Activated CD8-positive, alpha-beta memory T cell treated with anti-CD3 and anti-CD28 coated beads, Interleukin-2, amount 10 ng/mL, durations not matched to agents 7 days and 5 days (primary cell): ENCODE data around the gene SYT2. TPM values are rescaled to one million over a fixed set of nuclear protein-coding genes. Genes with fewer than 3 reads are reported as not detected.
"Not testable (repeated sequence)": the region's sequence is repeated elsewhere in the genome, so short reads cannot be mapped to it uniquely, and the experiment has no call there.

ENCODE experiments used
- ATAC-seq: fragments of 150-1000 bp; cut with Tn5 transposase; one replicate; pipeline ENCODE4 v1.10.0; 2021; ENCODE audit warnings: moderate library complexity
- CTCF ChIA-PET: fragments of 350-600 bp; sonication (Branson Sonifier 250); formaldehyde crosslinking; loops from one replicate; lab custom pipeline; 2021; ENCODE audit warnings: antibody characterized with exemption; lab: Charles Lee
- DNase-seq: peaks from one replicate; pipeline ENCODE4 v3.0.0-alpha.2; 2020
- H3K27ac Mint-ChIP-seq: one replicate; pipeline ENCODE4 v1.8.0; 2021; ENCODE audit warnings: mild to moderate bottlenecking, mixed read lengths
- H3K27me3 Mint-ChIP-seq: one replicate; pipeline ENCODE4 v1.8.0; 2021; ENCODE audit warnings: mixed read lengths
- H3K36me3 Mint-ChIP-seq: one replicate; pipeline ENCODE4 v1.8.0; 2021; ENCODE audit warnings: mild to moderate bottlenecking, mixed read lengths
- H3K4me1 Mint-ChIP-seq: one replicate; pipeline ENCODE4 v1.8.0; 2021; ENCODE audit warnings: mixed read lengths
- H3K4me3 Mint-ChIP-seq: one replicate; pipeline ENCODE4 v1.8.0; 2021; ENCODE audit warnings: mild to moderate bottlenecking, moderate library complexity, mixed read lengths
- H3K9me3 Mint-ChIP-seq: one replicate; pipeline ENCODE4 v1.8.0; 2022; ENCODE audit warnings: low read depth, mixed read lengths
- total RNA-seq, 2 experiments: library from RNA; stranded (reverse); gene quantifications; one replicate each; pipeline ENCODE4 v1.2.3, GENCODE V29; 2021

Gene SYT2
- total RNA-seq, 2 experiments from 2014 or later, result not detected

DNA sequence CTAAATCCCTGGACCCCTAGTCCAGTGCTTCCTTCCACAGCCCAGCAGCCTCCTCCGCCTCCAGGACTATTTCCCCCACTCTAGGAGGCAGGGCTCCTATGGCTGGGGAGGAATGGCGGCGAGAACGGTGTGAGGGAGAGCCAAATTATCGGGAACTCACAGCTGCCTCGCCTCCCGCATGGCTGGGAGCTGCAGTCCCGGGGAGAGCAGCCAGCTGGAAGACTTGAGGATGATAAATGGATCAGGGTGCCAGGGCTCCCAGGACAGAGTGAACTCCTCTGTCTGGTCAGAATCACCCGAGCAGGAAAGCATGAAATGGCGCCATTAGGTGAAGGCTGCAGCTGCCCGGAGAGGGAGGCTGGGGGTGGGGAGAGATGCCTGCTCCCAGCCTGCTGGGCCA, 91.2 kb downstream of the SYT2 start:
- DNase-seq, ATAC-seq, H3K27ac Mint-ChIP-seq, H3K9me3 Mint-ChIP-seq, H3K4me3 Mint-ChIP-seq, H3K36me3 Mint-ChIP-seq: not testable (repeated sequence)
- Mint-ChIP-seq H3K4me1 (peaks cover 43% of the 10 kb centered on the region), H3K27me3 (peaks cover 62% of the 10 kb centered on the region)
- CTCF ChIA-PET, result interaction anchor here (1.0 kb wide), 1 partner anchor 10 kb away, joined by 3 read pairs; no protein-coding TSS in a partner anchor

- Mint-ChIP-seq H3K27ac (no peak overlapping the region), H3K9me3 (no peaks in the 10 kb centered on the region), H3K4me1 (peaks cover 43% of the 10 kb centered on the region), H3K36me3 (no peaks in the 10 kb centered on the region), H3K4me3 (no peak overlapping the region), H3K27me3 (peaks cover 44% of the 10 kb centered on the region)
- DNase-seq (no peak), ATAC-seq (no peak)
- CTCF ChIA-PET, result interaction anchor here (1.5 kb wide), 1 partner anchor 103 kb away, joined by 5 read pairs; no protein-coding TSS in a partner anchor
Measured at GRCh38 chr1:202616355-202616915, 93.8 kb downstream of the SYT2 start.

DNA sequence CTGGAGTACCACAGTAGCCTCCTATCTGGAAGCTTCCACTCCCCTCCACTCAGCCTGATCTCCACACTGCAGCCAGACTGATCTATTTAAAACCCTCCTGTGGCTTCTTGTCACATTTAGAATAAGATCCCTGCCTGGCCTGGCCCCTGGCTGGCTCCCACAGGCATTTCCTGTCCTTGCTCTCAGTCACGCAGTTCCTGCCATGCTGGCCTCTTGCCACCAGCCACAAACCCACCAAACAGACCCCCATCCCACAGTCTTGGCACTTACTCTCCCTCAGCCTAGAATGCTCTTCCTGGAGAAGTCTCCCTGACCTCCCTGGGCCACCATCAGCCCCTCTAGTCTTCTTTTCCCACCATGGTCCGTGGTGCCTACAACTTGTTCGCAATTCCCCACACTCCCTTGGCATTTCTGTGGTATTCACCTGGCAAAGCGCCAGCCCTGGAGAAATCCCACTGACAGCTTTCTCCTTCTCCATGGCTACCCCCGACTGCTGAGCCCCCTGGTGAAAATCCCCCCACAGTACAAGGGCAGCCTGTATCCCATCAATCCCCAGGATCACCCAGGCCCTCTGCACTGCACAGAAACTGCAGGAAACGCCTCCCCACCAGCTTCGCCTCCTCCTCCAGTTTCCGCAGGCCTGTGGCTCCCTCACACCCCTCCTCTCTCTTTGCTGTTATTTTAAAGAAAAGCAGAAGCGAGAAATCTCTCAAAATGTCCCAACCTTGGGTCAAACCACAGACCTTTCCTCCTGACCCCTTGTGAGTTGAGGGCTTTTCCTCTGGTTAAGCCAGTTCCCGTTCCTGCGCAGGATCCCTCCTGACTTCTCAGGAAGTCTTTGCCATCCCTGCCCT, 94.5 kb downstream of the SYT2 start:
- no peaks in the 10 kb centered on the region for H3K9me3 Mint-ChIP-seq
- CTCF ChIA-PET, result interaction anchor here (1.5 kb wide), 1 partner anchor 104 kb away, joined by 5 read pairs; no protein-coding TSS in a partner anchor
- H3K27ac Mint-ChIP-seq, result no peak overlapping the region
- ATAC-seq (no peak), DNase-seq (peak; percentile 57)
- H3K27me3 Mint-ChIP-seq, result peaks cover 40% of the 10 kb centered on the region
- H3K36me3 Mint-ChIP-seq, result no peaks in the 10 kb centered on the region
- H3K4me3 Mint-ChIP-seq, result no peak overlapping the region
- peaks cover 43% of the 10 kb centered on the region for H3K4me1 Mint-ChIP-seq

DNA sequence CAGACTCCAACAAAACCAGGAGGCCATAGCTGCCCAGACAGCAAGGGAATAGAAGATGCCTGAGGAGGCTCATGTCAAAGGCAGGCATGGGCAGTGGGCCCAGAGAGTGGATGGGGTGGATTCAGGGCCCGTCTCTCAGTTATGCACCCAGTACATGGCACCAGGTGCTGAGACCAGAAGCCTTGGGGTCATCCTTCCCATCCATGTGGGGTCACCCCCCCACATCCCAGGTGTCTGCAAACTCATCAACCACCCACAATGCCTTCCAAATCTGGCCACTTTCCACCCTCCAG, 95.1 kb downstream of the SYT2 start:
- H3K36me3 Mint-ChIP-seq, H3K9me3 Mint-ChIP-seq, H3K4me3 Mint-ChIP-seq, H3K27ac Mint-ChIP-seq, ATAC-seq, DNase-seq: not testable (repeated sequence)
- Mint-ChIP-seq H3K4me1 (peaks cover 43% of the 10 kb centered on the region), H3K27me3 (peaks cover 34% of the 10 kb centered on the region)
- CTCF ChIA-PET, result interaction anchor here (1.5 kb wide), 1 partner anchor 105 kb away, joined by 5 read pairs; no protein-coding TSS in a partner anchor

GRCh38 chr1:202614363-202615207, 95.7 kb downstream of the SYT2 start:
- Mint-ChIP-seq H3K4me1 (peaks cover 43% of the 10 kb centered on the region), H3K27me3 (peaks cover 29% of the 10 kb centered on the region)
- DNase-seq, H3K4me3 Mint-ChIP-seq, H3K27ac Mint-ChIP-seq, CTCF ChIA-PET, H3K9me3 Mint-ChIP-seq, ATAC-seq, H3K36me3 Mint-ChIP-seq: not testable (repeated sequence)

- ATAC-seq (no peak), DNase-seq (no peak)
- CTCF ChIA-PET, result no interaction called here
- Mint-ChIP-seq H3K36me3 (no peaks in the 10 kb centered on the region), H3K9me3 (no peaks in the 10 kb centered on the region), H3K27me3 (peaks cover 20% of the 10 kb centered on the region), H3K27ac (no peak overlapping the region), H3K4me1 (peaks cover 35% of the 10 kb centered on the region), H3K4me3 (no peak overlapping the region)
Measured at GRCh38 chr1:202613571-202613970, 96.7 kb downstream of the SYT2 start.

DNA sequence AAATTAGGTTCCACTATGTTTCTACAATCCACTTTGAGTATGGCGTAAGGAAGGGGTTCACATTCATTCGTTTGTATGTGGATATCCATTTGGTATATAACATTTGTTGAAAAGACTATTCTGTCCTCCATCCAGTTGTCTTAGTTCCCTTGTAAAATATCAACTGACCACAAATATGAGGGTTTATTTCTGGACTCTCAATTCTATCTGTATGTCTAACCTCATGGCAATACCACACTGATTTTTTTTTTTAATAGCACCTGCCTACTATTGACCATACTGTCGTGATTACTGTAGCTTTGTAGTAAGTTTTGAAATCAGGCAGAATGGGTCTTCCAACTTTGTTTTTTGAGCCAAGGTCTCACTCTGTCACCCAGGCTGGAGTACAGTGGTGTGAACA, 98.2 kb downstream of the SYT2 start:
- ATAC-seq, H3K27me3 Mint-ChIP-seq, H3K36me3 Mint-ChIP-seq, DNase-seq, H3K27ac Mint-ChIP-seq, H3K4me3 Mint-ChIP-seq, H3K9me3 Mint-ChIP-seq: not testable (repeated sequence)
- peaks cover 27% of the 10 kb centered on the region for H3K4me1 Mint-ChIP-seq
- CTCF ChIA-PET, result interaction anchor here (1.1 kb wide), 1 partner anchor 12 kb away, joined by 4 read pairs; no protein-coding TSS in a partner anchor

- Mint-ChIP-seq H3K36me3 (no peaks in the 10 kb centered on the region), H3K27me3 (no peaks in the 10 kb centered on the region), H3K9me3 (no peaks in the 10 kb centered on the region), H3K4me3 (no peak overlapping the region), H3K4me1 (no peaks in the 10 kb centered on the region), H3K27ac (no peak overlapping the region)
- DNase-seq (no peak), ATAC-seq (no peak)
- CTCF ChIA-PET, result no interaction called here
Measured at GRCh38 chr1:202605515-202605914, 104.7 kb downstream of the SYT2 start.

DNA sequence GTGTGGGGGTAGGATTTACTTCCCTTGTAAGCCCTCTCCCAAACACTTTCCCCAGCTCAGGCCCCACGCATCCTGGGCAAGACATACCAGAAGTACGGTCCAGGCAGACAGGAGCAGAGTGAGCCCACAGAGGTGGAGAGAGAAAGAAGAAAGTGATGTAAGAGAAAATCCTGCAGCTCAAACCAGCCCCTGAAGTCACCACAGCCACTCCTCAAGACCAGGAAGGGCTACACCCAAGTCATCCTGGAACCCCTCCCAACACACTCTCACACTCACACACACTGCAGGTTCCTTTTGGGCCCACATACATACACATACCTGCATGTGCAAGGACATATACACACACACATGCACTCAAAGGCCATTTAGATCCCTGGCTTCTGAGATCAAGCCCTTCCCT, 106.8 kb downstream of the SYT2 start:
- DNase-seq, result no peak
- Mint-ChIP-seq H3K4me3 (no peak overlapping the region), H3K36me3 (no peaks in the 10 kb centered on the region), H3K27ac (no peak overlapping the region), H3K9me3 (no peaks in the 10 kb centered on the region), H3K27me3 (no peaks in the 10 kb centered on the region), H3K4me1 (no peaks in the 10 kb centered on the region)
- no peak for ATAC-seq
- CTCF ChIA-PET, result interaction anchor here (1.1 kb wide), 1 partner anchor 22 kb away, joined by 3 read pairs; no protein-coding TSS in a partner anchor

GRCh38 chr1:202600432-202601041, 109.7 kb downstream of the SYT2 start:
- no peak overlapping the region for H3K27ac Mint-ChIP-seq
- no peak overlapping the region for H3K4me3 Mint-ChIP-seq
- H3K4me1 Mint-ChIP-seq, result no peaks in the 10 kb centered on the region
- H3K27me3 Mint-ChIP-seq, result no peaks in the 10 kb centered on the region
- ATAC-seq (no peak), DNase-seq (no peak)
- H3K9me3 Mint-ChIP-seq, result no peaks in the 10 kb centered on the region
- no peaks in the 10 kb centered on the region for H3K36me3 Mint-ChIP-seq
- CTCF ChIA-PET, result interaction anchor here (0.6 to 1.5 kb wide), 7 partner anchors 11 to 136 kb away, joined by 3 to 4 read pairs (median 3); no protein-coding TSS in a partner anchor

GRCh38 chr1:202599669-202600431, 110.4 kb downstream of the SYT2 start:
- no peak overlapping the region for H3K27ac Mint-ChIP-seq
- DNase-seq (peak; percentile 51), ATAC-seq (peak; percentile 60)
- H3K4me1 Mint-ChIP-seq, result no peaks in the 10 kb centered on the region
- CTCF ChIA-PET, result interaction anchor here (0.6 to 1.5 kb wide), 7 partner anchors 10 to 136 kb away, joined by 3 to 4 read pairs (median 3); no protein-coding TSS in a partner anchor
- H3K4me3 Mint-ChIP-seq, result no peak overlapping the region
- no peaks in the 10 kb centered on the region for H3K9me3 Mint-ChIP-seq
- no peaks in the 10 kb centered on the region for H3K36me3 Mint-ChIP-seq
- no peaks in the 10 kb centered on the region for H3K27me3 Mint-ChIP-seq

- no peaks in the 10 kb centered on the region for H3K36me3 Mint-ChIP-seq
Measured at GRCh38 chr1:202597090-202597761, 113.0 kb downstream of the SYT2 start.

More at GRCh38 chr1:202597090-202597761, 113.0 kb downstream of the SYT2 start:
- no peak overlapping the region for H3K27ac Mint-ChIP-seq
- no peaks in the 10 kb centered on the region for H3K4me1 Mint-ChIP-seq
- ATAC-seq, result no peak
- DNase-seq, result no peak
- no peaks in the 10 kb centered on the region for H3K9me3 Mint-ChIP-seq
- CTCF ChIA-PET, result no interaction called here
- no peaks in the 10 kb centered on the region for H3K27me3 Mint-ChIP-seq
- no peak overlapping the region for H3K4me3 Mint-ChIP-seq
